ENCODE measurements around the gene SERPINA9. TPM values are rescaled to one million over a fixed set of nuclear protein-coding genes. Genes with fewer than 3 reads are reported as not detected.

The SERPINA9 gene
- total and polyA plus RNA-seq, 4 donors, result not detected

GRCh38 chr14:94501588-94502516 is 25.9 kb upstream of the SERPINA9 start:
- Histone ChIP-seq H3K27me3 (ENCODE audit: control insufficient read depth in 3 of 3, insufficient read depth in 3 of 3, low read length in 2 of 3) (no peaks in the 10 kb centered on the region), H3K9me3 (ENCODE audit: control insufficient read depth in 4 of 4, insufficient read depth in 3 of 4, low read length in 3 of 4) (peaks cover 0 to 4% (median 0%) of the 10 kb centered on the region in 4 donors), H3K9ac (ENCODE audit: insufficient read depth in 1 of 2, low read length in 2 of 2) (no peak overlapping the region), H3K36me3 (ENCODE audit: control insufficient read depth in 4 of 4, insufficient read depth in 4 of 4, low read length in 4 of 4) (no peaks in the 10 kb centered on the region), H3K4me1 (ENCODE audit: control insufficient read depth in 5 of 5, insufficient read depth in 5 of 5, low read length in 5 of 5) (peaks cover 0 to 6% (median 2%) of the 10 kb centered on the region in 5 donors), H3K4me3 (no peak overlapping the region), H3K27ac (ENCODE audit: low read depth in 1 of 2, low read length in 1 of 2) (no peak overlapping the region)
- WGBS, 2 donors, result 68 to 78% methylated on average over 15 to 16 of the region's 16 CpGs
- DNase-seq (peak; percentile 53 to 61 (median 58)), ATAC-seq (ENCODE audit: insufficient read depth, low FRiP score) (no peak)
- TF ChIP-seq, protein P1, sequence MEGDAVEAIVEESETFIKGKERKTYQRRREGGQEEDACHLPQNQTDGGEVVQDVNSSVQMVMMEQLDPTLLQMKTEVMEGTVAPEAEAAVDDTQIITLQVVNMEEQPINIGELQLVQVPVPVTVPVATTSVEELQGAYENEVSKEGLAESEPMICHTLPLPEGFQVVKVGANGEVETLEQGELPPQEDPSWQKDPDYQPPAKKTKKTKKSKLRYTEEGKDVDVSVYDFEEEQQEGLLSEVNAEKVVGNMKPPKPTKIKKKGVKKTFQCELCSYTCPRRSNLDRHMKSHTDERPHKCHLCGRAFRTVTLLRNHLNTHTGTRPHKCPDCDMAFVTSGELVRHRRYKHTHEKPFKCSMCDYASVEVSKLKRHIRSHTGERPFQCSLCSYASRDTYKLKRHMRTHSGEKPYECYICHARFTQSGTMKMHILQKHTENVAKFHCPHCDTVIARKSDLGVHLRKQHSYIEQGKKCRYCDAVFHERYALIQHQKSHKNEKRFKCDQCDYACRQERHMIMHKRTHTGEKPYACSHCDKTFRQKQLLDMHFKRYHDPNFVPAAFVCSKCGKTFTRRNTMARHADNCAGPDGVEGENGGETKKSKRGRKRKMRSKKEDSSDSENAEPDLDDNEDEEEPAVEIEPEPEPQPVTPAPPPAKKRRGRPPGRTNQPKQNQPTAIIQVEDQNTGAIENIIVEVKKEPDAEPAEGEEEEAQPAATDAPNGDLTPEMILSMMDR (IDR thresholded peaks at IDR 0.05; ENCODE audit: control extremely low read depth, extremely low read depth), result no peak

GRCh38 chr14:94500264-94500663 is 24.3 kb upstream of the SERPINA9 start:
- H3K4me3 ChIP-seq, result no peak overlapping the region
- peaks cover 0 to 4% (median 0%) of the 10 kb centered on the region in 4 donors for H3K9me3 ChIP-seq (ENCODE audit: control insufficient read depth in 4 of 4, insufficient read depth in 3 of 4, low read length in 3 of 4)
- no peak overlapping the region for H3K27ac ChIP-seq (ENCODE audit: low read depth in 1 of 2, low read length in 1 of 2)
- H3K27me3 ChIP-seq (ENCODE audit: control insufficient read depth in 3 of 3, insufficient read depth in 3 of 3, low read length in 2 of 3), result no peaks in the 10 kb centered on the region
- ATAC-seq (ENCODE audit: insufficient read depth, low FRiP score) (no peak), DNase-seq (no peak)
- H3K9ac ChIP-seq (ENCODE audit: insufficient read depth in 1 of 2, low read length in 2 of 2), result no peak overlapping the region
- WGBS, 2 donors, result 73 to 83% methylated on average over 3 of the region's 3 CpGs
- peaks cover 0 to 6% (median 2%) of the 10 kb centered on the region in 5 donors for H3K4me1 ChIP-seq (ENCODE audit: control insufficient read depth in 5 of 5, insufficient read depth in 5 of 5, low read length in 5 of 5)
- TF ChIP-seq, protein P1 (IDR thresholded peaks at IDR 0.05; ENCODE audit: control extremely low read depth, extremely low read depth), result no peak
- H3K36me3 ChIP-seq (ENCODE audit: control insufficient read depth in 4 of 4, insufficient read depth in 4 of 4, low read length in 4 of 4), result no peaks in the 10 kb centered on the region

GRCh38 chr14:94499673-94500072 is 23.7 kb upstream of the SERPINA9 start:
- Histone ChIP-seq H3K9me3 (ENCODE audit: control insufficient read depth in 4 of 4, insufficient read depth in 3 of 4, low read length in 3 of 4) (peaks cover 0 to 4% (median 0%) of the 10 kb centered on the region in 4 donors), H3K4me1 (ENCODE audit: control insufficient read depth in 5 of 5, insufficient read depth in 5 of 5, low read length in 5 of 5) (peaks cover 0 to 6% (median 2%) of the 10 kb centered on the region in 5 donors), H3K9ac (ENCODE audit: insufficient read depth in 1 of 2, low read length in 2 of 2) (no peak overlapping the region), H3K4me3 (no peak overlapping the region), H3K36me3 (ENCODE audit: control insufficient read depth in 4 of 4, insufficient read depth in 4 of 4, low read length in 4 of 4) (no peaks in the 10 kb centered on the region), H3K27ac (ENCODE audit: low read depth in 1 of 2, low read length in 1 of 2) (no peak overlapping the region), H3K27me3 (ENCODE audit: control insufficient read depth in 3 of 3, insufficient read depth in 3 of 3, low read length in 2 of 3) (no peaks in the 10 kb centered on the region)
- TF ChIP-seq, protein P1 (IDR thresholded peaks at IDR 0.05; ENCODE audit: control extremely low read depth, extremely low read depth), result no peak
- no peak for ATAC-seq (ENCODE audit: insufficient read depth, low FRiP score)
- no peak for DNase-seq
- WGBS, 2 donors, result 66 to 76% methylated on average over 2 of the region's 2 CpGs

All from lung (tissue), 12 donors.